Measurements from ENCODE around the gene NPIPA8.
"Not testable (repeated sequence)": the region's sequence is repeated elsewhere in the genome, so short reads cannot be mapped to it uniquely, and the experiment has no call there.

NPIPA8 gene

GRCh38 chr16:18270171-18270570 is 66.4 kb downstream of the NPIPA8 start:
- DNase-seq: not testable (repeated sequence)

Measured in hematopoietic multipotent progenitor cell treated with erythropoietin and hydrocortisone succinate and interleukin-3 and kit ligand, for 8 days (in vitro differentiated cells).